GM21619 (cell line): ENCODE results near the gene ADH7.
"Not testable (repeated sequence)": the region's sequence is repeated elsewhere in the genome, so short reads cannot be mapped to it uniquely, and the experiment has no call there.

Experiments used
- ATAC-seq: cut with Tn5 transposase; IDR thresholded peaks from one replicate; pipeline ENCODE4 v1.9.1; 2021; ENCODE audit not compliant: unreplicated experiment

Gene ADH7

GRCh38 chr4:99417125-99417524 lies 18.0 kb downstream of the ADH7 start:
- ATAC-seq: no peak

- not testable (repeated sequence) for ATAC-seq
Measured at GRCh38 chr4:99415762-99416161, 19.4 kb downstream of the ADH7 start.

GRCh38 chr4:99414902-99415301 lies 20.2 kb downstream of the ADH7 start:
- ATAC-seq: not testable (repeated sequence)

- ATAC-seq: no peak
Measured at GRCh38 chr4:99414401-99414800, 20.7 kb downstream of the ADH7 start.

GRCh38 chr4:99413140-99413539 lies 22.0 kb downstream of the ADH7 start:
- ATAC-seq: no peak

GRCh38 chr4:99411041-99411440 lies 24.1 kb downstream of the ADH7 start:
- ATAC-seq: no peak

- no peak for ATAC-seq
Measured at GRCh38 chr4:99410075-99410474, 25.1 kb downstream of the ADH7 start.

GRCh38 chr4:99408346-99408745 lies 26.8 kb downstream of the ADH7 start:
- ATAC-seq: no peak

- no peak for ATAC-seq
Measured at GRCh38 chr4:99405433-99406115, 29.6 kb downstream of the ADH7 start.

GRCh38 chr4:99404595-99405287 lies 30.4 kb downstream of the ADH7 start:
- ATAC-seq: peak; percentile 84

GRCh38 chr4:99403380-99404184 lies 31.6 kb downstream of the ADH7 start:
- ATAC-seq: peak; percentile 73

GRCh38 chr4:99402765-99403164 lies 32.4 kb downstream of the ADH7 start:
- no peak for ATAC-seq

GRCh38 chr4:99400831-99401230 lies 34.3 kb downstream of the ADH7 start:
- ATAC-seq: no peak

GRCh38 chr4:99399017-99399416 lies 36.1 kb downstream of the ADH7 start:
- ATAC-seq: no peak

GRCh38 chr4:99395595-99396364 lies 39.4 kb downstream of the ADH7 start:
- ATAC-seq: no peak

- no peak for ATAC-seq
Measured at GRCh38 chr4:99394896-99395295, 40.2 kb downstream of the ADH7 start.

- ATAC-seq: no peak
Measured at GRCh38 chr4:99390055-99390454, 45.1 kb downstream of the ADH7 start.

GRCh38 chr4:99389606-99390005 lies 45.5 kb downstream of the ADH7 start:
- no peak for ATAC-seq

GRCh38 chr4:99383833-99384392 lies 51.2 kb downstream of the ADH7 start:
- ATAC-seq: no peak

- ATAC-seq: no peak
Measured at GRCh38 chr4:99383399-99383798, 51.7 kb downstream of the ADH7 start.
